GM23338 (cell line): ENCODE data around the gene PPIA. TPM values are rescaled to one million over a fixed set of nuclear protein-coding genes. Genes with fewer than 3 reads are reported as not detected.
"Not testable (repeated sequence)": the region's sequence is repeated elsewhere in the genome, so short reads cannot be mapped to it uniquely, and the experiment has no call there.

Experiments
- ATAC-seq: fragments of 200-7000 bp; cut with Tn5 transposase; 3 replicates; pipeline ENCODE4 v1.9.1; 2020
- DNase-seq: peaks from one replicate; pipeline ENCODE4 v3.0.0-alpha.2; 2015; ENCODE audit warnings: low spot score
- H2AFZ ChIP-seq: fragments of 200-600 bp; sonication (generic); 2 replicates; pipeline ENCODE4 v1.8.0; 2016; ENCODE audit warnings: antibody characterized with exemption, mild to moderate bottlenecking, moderate library complexity
- H3F3A ChIP-seq: fragments of 200-600 bp; sonication (generic); replicated peaks from 2 replicates; pipeline ENCODE4 v1.8.0; 2017; ENCODE audit warnings: antibody characterized with exemption, mixed run types, low read depth
- H3K27ac ChIP-seq: fragments of 200-600 bp; sonication (generic); 2 replicates; pipeline ENCODE4 v1.6.1; 2016; ENCODE audit warnings: low read depth
- H3K27me3 ChIP-seq: fragments of 200-600 bp; sonication (generic); 2 replicates; pipeline ENCODE4 v1.8.0; 2016; ENCODE audit warnings: mild to moderate bottlenecking, mixed run types, moderate library complexity; ENCODE audit not compliant: insufficient read depth
- H3K36me3 ChIP-seq: fragments of 200-600 bp; sonication (generic); 2 replicates; pipeline ENCODE4 v1.8.0; 2016; ENCODE audit warnings: mild to moderate bottlenecking; ENCODE audit not compliant: insufficient read depth
- H3K4me1 ChIP-seq: fragments of 200-600 bp; sonication (generic); 2 replicates; pipeline ENCODE4 v1.8.0; 2016; ENCODE audit warnings: mild to moderate bottlenecking, moderate library complexity; ENCODE audit not compliant: insufficient read depth
- H3K4me2 ChIP-seq: fragments of 200-600 bp; sonication (generic); 2 replicates; pipeline ENCODE4 v1.7.1; 2017; ENCODE audit warnings: mixed run types
- H3K4me3 ChIP-seq: fragments of 200-600 bp; sonication (generic); 2 replicates; pipeline ENCODE4 v1.6.1; 2016; ENCODE audit warnings: mixed run types
- H3K79me2 ChIP-seq: fragments of 200-600 bp; sonication (generic); replicated peaks from 2 replicates; pipeline ENCODE4 v1.8.0; 2017; ENCODE audit warnings: mild to moderate bottlenecking; ENCODE audit not compliant: insufficient read depth
- H3K9me2 ChIP-seq: fragments of 200-600 bp; sonication (generic); 2 replicates; pipeline ENCODE4 v1.8.0; 2017; ENCODE audit not compliant: insufficient read depth
- H4K20me1 ChIP-seq: fragments of 200-600 bp; sonication (generic); replicated peaks from 2 replicates; pipeline ENCODE4 v1.8.0; 2017; ENCODE audit warnings: mild to moderate bottlenecking; ENCODE audit not compliant: insufficient read depth
- H3K27ac Mint-ChIP-seq: 2 replicates; pipeline ENCODE4 v1.8.0; 2020; ENCODE audit warnings: inconsistent platforms, mild to moderate bottlenecking, moderate library complexity, mixed read lengths
- H3K27me3 Mint-ChIP-seq: 3 replicates; pipeline ENCODE4 v1.8.0; 2022; ENCODE audit warnings: low read depth, mild to moderate bottlenecking, moderate library complexity, mixed read lengths, inconsistent platforms; ENCODE audit not compliant: insufficient read depth, poor library complexity
- H3K36me3 Mint-ChIP-seq: 3 replicates; pipeline ENCODE4 v1.8.0; 2021; ENCODE audit warnings: low read depth, mild to moderate bottlenecking, inconsistent platforms, moderate library complexity, mixed read lengths
- H3K4me1 Mint-ChIP-seq: 3 replicates; pipeline ENCODE4 v1.8.0; 2020; ENCODE audit warnings: mild to moderate bottlenecking, inconsistent platforms, mixed read lengths
- H3K4me3 Mint-ChIP-seq: 3 replicates; pipeline ENCODE4 v1.8.0; 2021; ENCODE audit warnings: moderate library complexity, mild to moderate bottlenecking, inconsistent platforms, mixed read lengths
- H3K9me3 Mint-ChIP-seq: 3 replicates; pipeline ENCODE4 v1.8.0; 2020; ENCODE audit warnings: moderate library complexity, mild to moderate bottlenecking, inconsistent platforms, mixed read lengths
- CREB1 ChIP-seq: fragments of 250-450 bp; sonication (Bioruptor Pico); IDR thresholded peaks from 2 replicates; pipeline ENCODE4 v1.5.0; 2020; ENCODE audit warnings: low read depth, mild to moderate bottlenecking, moderate library complexity
- EZH2phosphoT487 ChIP-seq: fragments of 200-600 bp; sonication (generic); IDR thresholded peaks from one replicate; pipeline ENCODE4 v1.8.1; 2018; ENCODE audit warnings: antibody characterized with exemption; ENCODE audit not compliant: unreplicated experiment
- NANOG ChIP-seq: IDR thresholded peaks from 2 replicates; pipeline ENCODE4 v1.6.1; 2016; ENCODE audit warnings: antibody characterized with exemption, borderline replicate concordance
- REST ChIP-seq: IDR thresholded peaks from one replicate; pipeline ENCODE4 v1.6.1; 2018; ENCODE audit warnings: antibody characterized with exemption; ENCODE audit not compliant: unreplicated experiment
- ZNF331 ChIP-seq: fragments of 250-450 bp; sonication (Bioruptor Pico); IDR thresholded peaks from 2 replicates; pipeline ENCODE4 v1.5.0; 2020; ENCODE audit warnings: low read depth, mild to moderate bottlenecking, moderate library complexity
- polyA plus RNA-seq: library from polyadenylated mRNA; unstranded; fragments of >200 nt; fragmentation: Nextera tagmentation; extraction: Ambion mirVana; gene quantifications from 2 replicates; pipeline ENCODE4 v1.2.1, GENCODE V29; 2016
- total RNA-seq: library from RNA; depleted of rRNA; stranded (reverse); fragments of >200 nt; shearing (Covaris generic); gene quantifications from 2 replicates; pipeline ENCODE4 v1.2.3, GENCODE V29; 2014
- TF ChIP-seq, protein P1 (sequence below), 2 experiments: fragments of 200-600 bp in 1 of 2; sonication (generic) in 1 of 2; conservative IDR thresholded peaks; 2 replicates each; pipeline versions ENCODE4 v1.5.1 to v1.6.1; 2016 to 2017; ENCODE audit warnings: antibody characterized with exemption in 2 of 2, low read depth in 2 of 2, mild to moderate bottlenecking in 2 of 2, moderate library complexity in 1 of 2
- TF ChIP-seq, protein P2 (sequence below): IDR thresholded peaks from 2 replicates; pipeline ENCODE4 v1.6.1; 2016; ENCODE audit warnings: antibody characterized with exemption

PPIA gene
- total and polyA plus RNA-seq, 2 experiments from 2014 or later, result 4,367 to 6,524 TPM

DNA sequence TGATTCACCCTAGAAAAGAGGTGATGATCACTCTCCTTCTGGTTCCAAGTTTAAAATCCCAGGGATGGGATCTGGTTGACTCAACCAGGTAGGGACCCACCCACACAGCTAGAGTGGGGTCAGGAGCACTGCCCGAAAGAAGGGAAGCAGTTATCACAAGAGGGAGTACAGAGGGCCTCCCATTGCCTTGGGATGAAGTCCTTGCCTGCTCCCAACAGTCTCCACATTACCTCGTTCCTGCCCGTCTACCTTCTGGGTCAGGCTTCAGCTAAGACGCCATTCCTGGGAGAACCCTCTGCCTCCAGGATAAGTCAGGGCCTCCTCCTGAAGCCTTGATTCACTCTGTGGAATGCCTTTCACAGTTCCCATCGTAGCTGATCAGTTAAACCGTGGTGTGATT, 24.0 kb upstream of the PPIA start (continued):
- TF ChIP-seq NANOG (no peak), ZNF331 (CRISPR knock-in tag) (no peak)

GRCh38 chr7:44772867-44773266, 23.6 kb upstream of the PPIA start:
- Mint-ChIP-seq H3K27ac (no peak overlapping the region), H3K36me3 (peaks cover 5% of the 10 kb centered on the region), H3K9me3 (no peaks in the 10 kb centered on the region), H3K4me3 (no peak overlapping the region), H3K4me1 (peaks cover 14% of the 10 kb centered on the region), H3K27me3 (peaks cover 15% of the 10 kb centered on the region)
- DNase-seq (peak; percentile 59), ATAC-seq (peak; percentile 44)
- Histone ChIP-seq H3K4me1 (peaks cover 16% of the 10 kb centered on the region; the same call in 1 of the 2 replicates), H3F3A (0 out of 2 replicates have a peak, but pooled peaks cover 3% of the 10 kb centered on the region), H3K36me3 (no peaks in the 10 kb centered on the region), H3K79me2 (no peaks in the 10 kb centered on the region), H3K4me2 (no peak overlapping the region), H2AFZ (no peak overlapping the region), H3K27ac (no peak overlapping the region), H3K27me3 (no peaks in the 10 kb centered on the region), H4K20me1 (peaks cover 7% of the 10 kb centered on the region; the same call in 1 of the 2 replicates), H3K4me3 (no peak overlapping the region), H3K9me2 (no peaks in the 10 kb centered on the region)
- TF ChIP-seq, protein P1, sequence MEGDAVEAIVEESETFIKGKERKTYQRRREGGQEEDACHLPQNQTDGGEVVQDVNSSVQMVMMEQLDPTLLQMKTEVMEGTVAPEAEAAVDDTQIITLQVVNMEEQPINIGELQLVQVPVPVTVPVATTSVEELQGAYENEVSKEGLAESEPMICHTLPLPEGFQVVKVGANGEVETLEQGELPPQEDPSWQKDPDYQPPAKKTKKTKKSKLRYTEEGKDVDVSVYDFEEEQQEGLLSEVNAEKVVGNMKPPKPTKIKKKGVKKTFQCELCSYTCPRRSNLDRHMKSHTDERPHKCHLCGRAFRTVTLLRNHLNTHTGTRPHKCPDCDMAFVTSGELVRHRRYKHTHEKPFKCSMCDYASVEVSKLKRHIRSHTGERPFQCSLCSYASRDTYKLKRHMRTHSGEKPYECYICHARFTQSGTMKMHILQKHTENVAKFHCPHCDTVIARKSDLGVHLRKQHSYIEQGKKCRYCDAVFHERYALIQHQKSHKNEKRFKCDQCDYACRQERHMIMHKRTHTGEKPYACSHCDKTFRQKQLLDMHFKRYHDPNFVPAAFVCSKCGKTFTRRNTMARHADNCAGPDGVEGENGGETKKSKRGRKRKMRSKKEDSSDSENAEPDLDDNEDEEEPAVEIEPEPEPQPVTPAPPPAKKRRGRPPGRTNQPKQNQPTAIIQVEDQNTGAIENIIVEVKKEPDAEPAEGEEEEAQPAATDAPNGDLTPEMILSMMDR (conservative IDR thresholded peaks at IDR 0.05; ENCODE audit: low read depth in 2 of 2), result peak; percentile 33 to 56; a peak in 3 of 4 replicates
- TF ChIP-seq, protein P2, sequence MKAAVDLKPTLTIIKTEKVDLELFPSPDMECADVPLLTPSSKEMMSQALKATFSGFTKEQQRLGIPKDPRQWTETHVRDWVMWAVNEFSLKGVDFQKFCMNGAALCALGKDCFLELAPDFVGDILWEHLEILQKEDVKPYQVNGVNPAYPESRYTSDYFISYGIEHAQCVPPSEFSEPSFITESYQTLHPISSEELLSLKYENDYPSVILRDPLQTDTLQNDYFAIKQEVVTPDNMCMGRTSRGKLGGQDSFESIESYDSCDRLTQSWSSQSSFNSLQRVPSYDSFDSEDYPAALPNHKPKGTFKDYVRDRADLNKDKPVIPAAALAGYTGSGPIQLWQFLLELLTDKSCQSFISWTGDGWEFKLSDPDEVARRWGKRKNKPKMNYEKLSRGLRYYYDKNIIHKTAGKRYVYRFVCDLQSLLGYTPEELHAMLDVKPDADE, result no peak

GRCh38 chr7:44774486-44774885, 22.0 kb upstream of the PPIA start:
- H3K36me3 ChIP-seq, H2AFZ ChIP-seq, H3K4me3 ChIP-seq, H3K9me2 ChIP-seq, H3K4me1 ChIP-seq, H3K36me3 Mint-ChIP-seq, H3K4me2 ChIP-seq, H3K4me3 Mint-ChIP-seq, H3F3A ChIP-seq, DNase-seq, H3K9me3 Mint-ChIP-seq, H3K27me3 ChIP-seq, H3K27ac Mint-ChIP-seq, H3K4me1 Mint-ChIP-seq, H3K79me2 ChIP-seq, H4K20me1 ChIP-seq, H3K27ac ChIP-seq, ATAC-seq: not testable (repeated sequence)
- peaks cover 16% of the 10 kb centered on the region for H3K27me3 Mint-ChIP-seq

- no peaks in the 10 kb centered on the region for H3K9me3 Mint-ChIP-seq
- peaks cover 3% of the 10 kb centered on the region; the same call in 1 of the 2 replicates for H4K20me1 ChIP-seq
- H3K36me3 ChIP-seq, result no peaks in the 10 kb centered on the region
- no peak overlapping the region for H3K27ac Mint-ChIP-seq
- no peak overlapping the region for H3K4me3 ChIP-seq
- H3K36me3 Mint-ChIP-seq, result no peaks in the 10 kb centered on the region
- 0 out of 2 replicates have a peak overlapping the region, but pooled peaks have one; percentile 28 for H2AFZ ChIP-seq
- no peak overlapping the region for H3K27ac ChIP-seq
- no peaks in the 10 kb centered on the region for H3K27me3 ChIP-seq
- H3F3A ChIP-seq, result no peaks in the 10 kb centered on the region
- H3K4me3 Mint-ChIP-seq, result no peak overlapping the region
- H3K27me3 Mint-ChIP-seq, result peaks cover 15% of the 10 kb centered on the region
- no peaks in the 10 kb centered on the region for H3K79me2 ChIP-seq
- ATAC-seq (no peak), DNase-seq (no peak)
- H3K4me2 ChIP-seq, result no peak overlapping the region
- no peaks in the 10 kb centered on the region for H3K4me1 ChIP-seq
- H3K4me1 Mint-ChIP-seq, result no peaks in the 10 kb centered on the region; the same call in 2 of the 3 replicates
- no peaks in the 10 kb centered on the region for H3K9me2 ChIP-seq
- TF ChIP-seq NANOG (no peak), ZNF331 (CRISPR knock-in tag) (no peak), CREB1 (CRISPR knock-in tag) (no peak), EZH2phosphoT487 (no peak), REST (no peak)
- TF ChIP-seq, protein P2, result no peak
Observed at GRCh38 chr7:44775383-44776107, 20.9 kb upstream of the PPIA start.
